Retina (tissue), 1 donor: ENCODE measurements around the gene MEGF9.
A peak's percentile ranks its signal among the peaks of the same experiment; 100 is the strongest.

Experiments
- DNase-seq: peaks from one replicate; pipeline ENCODE4 v3.0.0-alpha.2; 2016

MEGF9 gene

GRCh38 chr9:120619751-120620655 is 94.3 kb downstream of the MEGF9 start:
- DNase-seq, result peak; percentile 58

GRCh38 chr9:120616966-120617935 is 97.0 kb downstream of the MEGF9 start:
- DNase-seq, result no peak

- DNase-seq, result no peak
These were observed 102.1 kb downstream of the MEGF9 start for GRCh38 chr9:120612218-120612617.

- DNase-seq, result no peak
These were observed 102.6 kb downstream of the MEGF9 start for GRCh38 chr9:120611690-120612068.

GRCh38 chr9:120610975-120611689 is 103.1 kb downstream of the MEGF9 start:
- no peak for DNase-seq

- no peak for DNase-seq
These were observed 104.6 kb downstream of the MEGF9 start for GRCh38 chr9:120609636-120610035.

GRCh38 chr9:120608421-120608820 is 105.8 kb downstream of the MEGF9 start:
- DNase-seq, result no peak

GRCh38 chr9:120603591-120603990 is 110.7 kb downstream of the MEGF9 start:
- DNase-seq, result no peak

- no peak for DNase-seq
These were observed 111.3 kb downstream of the MEGF9 start for GRCh38 chr9:120603010-120603409.

GRCh38 chr9:120593955-120594277 is 120.4 kb downstream of the MEGF9 start:
- no peak for DNase-seq

- DNase-seq, result no peak
These were observed 120.9 kb downstream of the MEGF9 start for GRCh38 chr9:120593250-120593954.

GRCh38 chr9:120592210-120592609 is 122.1 kb downstream of the MEGF9 start:
- no peak for DNase-seq

- DNase-seq, result no peak
These were observed 126.9 kb downstream of the MEGF9 start for GRCh38 chr9:120587328-120587727.

- peak; percentile 30 for DNase-seq
These were observed 130.3 kb downstream of the MEGF9 start for GRCh38 chr9:120583958-120584369.

- DNase-seq, result peak; percentile 92
These were observed 134.0 kb downstream of the MEGF9 start, which contains the start of gene CDK5RAP2 for GRCh38 chr9:120580051-120580896. Gene CDK5RAP2, minus strand, starts transcription at chr9:120580167. Its CDS starts 189 bp downstream, at chr9:120579978.

GRCh38 chr9:120579139-120580050 is 134.9 kb downstream of the MEGF9 start:
- no peak for DNase-seq

- no peak for DNase-seq
These were observed 139.8 kb downstream of the MEGF9 start for GRCh38 chr9:120574473-120574872.

- no peak for DNase-seq
These were observed 141.8 kb downstream of the MEGF9 start for GRCh38 chr9:120572472-120572871.

GRCh38 chr9:120571443-120572257 is 142.6 kb downstream of the MEGF9 start:
- DNase-seq, result no peak
